Renal cortex interstitium (tissue), 11 donors: Measurements from ENCODE around the gene CAPN15. TPM values are rescaled to one million over a fixed set of nuclear protein-coding genes. Genes with fewer than 3 reads are reported as not detected.

Experiments used
- DNase-seq, 11 donors: peaks; one replicate each; pipeline ENCODE4 v3.0.0-alpha.2; 2013; ENCODE audit warnings: low read depth in 9 of 11, low spot score in 4 of 11; ENCODE audit errors: extremely low read depth in 1 of 11
- polyA plus RNA-seq, 3 donors: library from polyadenylated mRNA; unstranded; fragments of 120-200 nt; gene quantifications; one replicate each; pipeline ENCODE4 v1.2.1, GENCODE V29; 2013; ENCODE audit not compliant: insufficient read length in 3 of 3

CAPN15 gene
- polyA plus RNA-seq, 3 donors, result 23.2 to 37.7 (median 35.0) TPM

GRCh38 chr16:580946-581498, 53.5 kb downstream of the CAPN15 start:
- DNase-seq, result no peak

DNA sequence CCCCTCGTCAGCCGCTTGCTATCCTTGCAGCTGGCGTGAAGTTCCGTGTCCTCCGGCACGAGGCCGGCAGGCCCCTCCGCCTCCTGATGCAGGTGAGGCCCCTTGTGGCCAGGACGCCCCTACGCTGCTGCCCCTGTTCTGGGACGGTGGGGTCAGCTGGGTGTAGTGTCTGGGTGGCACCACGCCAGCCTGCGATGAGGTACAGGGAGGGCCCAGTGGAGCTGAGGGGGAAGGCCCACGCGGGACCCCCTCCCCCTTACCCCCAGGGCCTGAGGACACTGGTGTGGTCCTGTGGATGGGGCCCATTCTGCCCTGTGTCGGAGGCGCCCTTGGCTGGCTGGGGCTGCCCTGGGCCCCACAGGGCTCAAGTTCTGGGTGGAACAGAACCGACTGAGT, 54.7 kb downstream of the CAPN15 start:
- DNase-seq, result no peak

- no peak for DNase-seq
Observed at GRCh38 chr16:582614-583331, 55.3 kb downstream of the CAPN15 start.

DNA sequence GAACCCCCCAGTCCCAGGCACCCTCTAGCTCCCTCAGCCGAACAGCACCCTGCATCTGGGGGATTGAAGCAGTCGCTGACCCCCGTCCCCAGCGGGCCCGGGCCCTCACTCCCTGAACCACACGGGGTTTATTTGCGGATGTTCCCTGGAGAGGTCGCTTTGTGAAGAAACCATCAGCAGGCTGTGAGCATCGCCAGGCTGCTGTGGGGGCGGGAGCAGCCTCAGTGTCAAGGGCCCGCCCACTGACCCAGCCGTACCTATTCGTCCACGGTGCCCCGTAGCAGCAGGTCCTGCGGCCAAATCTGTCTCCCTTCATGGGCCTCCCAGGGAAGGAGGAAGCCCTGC, 55.9 kb downstream of the CAPN15 start:
- DNase-seq, result no peak

- no peak for DNase-seq
Observed at GRCh38 chr16:583815-584591, 56.5 kb downstream of the CAPN15 start.

DNA sequence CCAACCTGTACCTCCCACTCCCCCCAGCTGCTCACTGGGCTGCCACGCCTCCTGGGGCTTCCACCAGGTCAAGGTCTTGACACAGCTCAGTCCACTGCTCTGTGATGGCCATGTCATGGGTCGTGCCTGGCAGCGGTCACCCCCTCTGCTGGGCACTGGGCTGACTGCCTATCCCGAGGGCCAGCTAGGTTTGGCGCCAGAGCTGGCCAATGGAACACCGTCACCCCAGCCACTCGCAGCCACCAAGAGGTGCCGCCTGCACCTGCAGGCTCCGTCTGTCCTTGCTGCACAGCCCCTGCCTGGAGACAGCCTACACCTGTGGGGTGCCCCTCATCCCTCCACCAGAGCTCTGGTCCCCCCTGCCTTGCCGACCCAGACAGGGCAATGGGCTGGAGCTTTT, 57.8 kb downstream of the CAPN15 start:
- DNase-seq, result no peak

DNA sequence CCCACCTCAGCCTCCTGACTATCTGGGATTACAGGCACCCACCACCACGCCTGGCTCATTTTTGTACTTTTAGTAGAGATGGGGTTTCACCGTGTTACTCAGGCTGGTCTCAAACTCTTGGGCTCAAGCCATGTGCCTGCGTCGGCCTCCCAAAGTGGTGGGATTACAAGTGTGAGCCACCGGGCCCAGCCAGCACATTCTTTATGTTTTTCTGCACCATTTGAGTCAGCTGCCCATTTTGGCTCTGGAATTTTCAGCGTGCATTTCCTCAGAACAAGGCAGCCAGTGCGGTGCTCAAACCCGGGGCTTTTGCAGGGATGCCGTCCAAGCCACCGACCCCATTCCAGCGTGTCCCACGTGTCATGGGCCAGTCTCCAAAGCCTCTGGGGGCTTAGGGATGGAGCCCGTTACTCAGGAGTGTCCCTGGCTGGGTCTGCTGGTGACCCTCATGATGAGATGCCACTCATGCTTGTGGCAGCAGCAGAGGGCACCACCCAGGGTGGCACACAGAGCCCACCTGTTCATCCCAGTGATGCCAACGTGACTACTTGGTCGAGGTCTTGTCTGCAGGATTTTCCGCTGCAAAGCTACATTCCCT, 58.6 kb downstream of the CAPN15 start:
- DNase-seq, result no peak

- no peak for DNase-seq
Observed at GRCh38 chr16:586645-587590, 59.4 kb downstream of the CAPN15 start.

DNA sequence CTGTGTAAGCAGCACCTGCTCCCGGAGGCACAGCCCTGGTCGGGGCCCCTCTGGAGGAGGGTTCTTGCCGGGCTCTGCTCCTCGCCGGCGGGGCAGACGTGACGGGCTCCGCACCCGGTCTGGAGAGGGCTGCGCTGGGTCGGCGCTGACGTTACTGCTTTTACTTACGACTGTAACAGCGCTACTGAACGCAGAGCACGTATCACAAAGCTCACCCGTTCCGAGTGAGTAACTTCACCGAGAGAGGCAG, 61.1 kb downstream of the CAPN15 start:
- peak in 1 of 11 donors; percentile 50 for DNase-seq

GRCh38 chr16:588889-589657, 61.6 kb downstream of the CAPN15 start:
- DNase-seq, result peak; percentile 85 to 97 (median 94)

DNA sequence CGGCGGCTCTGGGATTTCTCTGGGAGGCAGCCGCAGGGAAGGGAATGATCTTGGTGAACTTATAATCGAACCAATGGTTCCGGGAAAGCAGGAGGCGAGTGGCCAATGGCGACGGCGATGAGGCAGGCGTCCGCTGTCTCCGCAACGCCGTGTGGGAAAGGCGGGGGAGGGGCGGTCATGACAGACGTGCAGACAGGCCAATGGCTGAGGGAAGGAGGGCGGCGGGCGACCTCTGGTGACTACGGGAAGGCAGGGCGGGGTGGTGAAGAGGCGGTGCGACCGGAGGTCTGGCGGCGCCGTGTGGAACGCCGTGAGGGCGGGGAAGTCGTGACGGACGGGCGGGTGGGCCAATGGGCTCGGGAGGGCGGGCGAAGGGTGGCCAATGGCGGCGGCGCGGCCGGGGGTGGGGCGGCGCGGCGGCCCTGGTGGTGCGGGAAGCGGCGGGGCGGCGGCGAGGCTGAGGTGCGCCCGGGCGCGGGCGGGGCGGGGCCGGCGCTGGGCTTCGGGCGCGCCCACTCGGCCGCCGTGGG, 62.2 kb downstream of the CAPN15 start, which contains the start of gene RAB40C:
RAB40C (plus strand) TSS at position 409 of the 530 bp plus-strand sequence. CDS start 226 bp downstream, outside the sequence.
- DNase-seq, result peak; percentile 90 to 98 (median 96)

- no peak for DNase-seq
Observed at GRCh38 chr16:590188-590814, 62.8 kb downstream of the CAPN15 start.

DNA sequence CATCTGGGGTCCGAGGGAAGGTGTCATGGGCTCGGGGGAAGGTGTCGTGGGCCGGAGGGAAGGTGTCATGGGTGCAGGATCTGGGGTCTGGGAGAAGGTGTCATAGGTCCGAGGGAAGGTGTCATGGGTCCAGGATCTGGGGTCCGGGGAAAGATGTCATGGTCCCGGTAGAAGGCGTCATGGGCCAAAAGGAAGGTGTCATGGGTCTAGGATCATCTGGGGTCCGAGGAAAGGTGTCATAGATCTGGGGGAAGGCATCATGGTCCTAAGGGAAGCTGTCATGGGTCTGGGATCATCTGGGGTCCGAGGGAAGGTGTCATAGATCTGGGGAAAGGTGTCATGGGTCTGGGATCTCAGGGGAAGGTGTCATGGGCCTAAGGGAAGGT, 63.3 kb downstream of the CAPN15 start:
- DNase-seq, result no peak

DNA sequence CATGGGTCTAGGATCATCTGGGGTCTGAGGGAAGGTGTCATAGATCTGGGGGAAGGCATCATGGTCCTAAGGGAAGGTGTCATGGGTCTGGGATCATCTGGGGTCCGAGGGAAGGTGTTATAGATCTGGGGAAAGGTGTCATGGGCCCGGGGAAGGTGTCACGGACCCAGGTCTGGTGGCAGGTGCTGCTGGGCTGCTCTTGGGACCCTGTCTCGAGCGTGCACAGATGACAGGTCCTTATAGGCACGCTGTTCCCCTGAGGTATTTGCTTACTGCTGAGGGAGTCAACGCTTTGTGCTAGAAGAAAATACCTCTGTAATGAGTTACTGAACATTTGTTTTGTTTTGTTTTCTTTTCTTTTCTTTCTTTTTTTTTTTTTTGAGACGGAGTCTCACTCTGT, 63.7 kb downstream of the CAPN15 start:
- DNase-seq, result no peak

- DNase-seq, result no peak
Observed at GRCh38 chr16:591892-592517, 64.5 kb downstream of the CAPN15 start.

DNA sequence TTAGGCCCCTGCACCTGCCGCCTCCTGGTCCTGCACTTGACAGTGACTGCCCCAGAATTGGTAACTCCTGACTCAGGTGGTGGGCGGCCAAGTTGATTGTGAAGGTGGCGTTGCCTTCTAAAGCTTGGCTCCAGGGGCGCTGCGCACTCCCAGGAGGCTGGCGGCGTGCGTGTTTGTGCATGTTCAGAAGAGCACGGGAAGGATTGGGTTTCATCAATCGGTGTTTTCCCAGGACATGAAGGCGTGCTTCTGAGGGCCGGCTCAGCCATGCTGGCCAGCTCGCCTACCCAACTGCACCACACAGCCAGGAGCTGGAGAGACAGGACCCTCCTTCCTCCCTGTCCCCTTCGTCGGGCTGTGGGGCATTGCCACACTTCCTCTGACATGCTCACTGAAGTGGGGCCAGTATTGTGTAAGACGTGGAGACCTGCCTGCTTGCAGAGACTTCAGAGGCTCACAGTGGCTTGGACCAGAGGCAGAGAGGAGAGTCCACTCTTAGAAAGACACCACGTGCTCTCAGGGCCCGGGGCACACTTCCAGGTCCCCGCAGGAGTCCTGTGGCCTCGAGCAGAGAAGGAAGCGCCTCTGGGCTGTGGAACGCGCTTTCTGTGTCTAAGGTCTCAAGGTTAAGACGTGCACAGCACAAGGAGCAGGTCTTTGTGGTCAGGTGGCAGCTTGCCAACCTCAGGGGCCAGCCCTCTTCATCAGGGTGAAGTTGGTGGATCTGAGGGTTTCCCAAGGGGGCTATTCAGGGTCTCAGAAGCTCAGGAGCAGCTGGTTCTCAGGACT, 65.2 kb downstream of the CAPN15 start:
- DNase-seq, result no peak

- DNase-seq, result no peak
Observed at GRCh38 chr16:593406-593805, 65.9 kb downstream of the CAPN15 start.
